ENCODE measurements around the gene KIF13A.

DNA sequence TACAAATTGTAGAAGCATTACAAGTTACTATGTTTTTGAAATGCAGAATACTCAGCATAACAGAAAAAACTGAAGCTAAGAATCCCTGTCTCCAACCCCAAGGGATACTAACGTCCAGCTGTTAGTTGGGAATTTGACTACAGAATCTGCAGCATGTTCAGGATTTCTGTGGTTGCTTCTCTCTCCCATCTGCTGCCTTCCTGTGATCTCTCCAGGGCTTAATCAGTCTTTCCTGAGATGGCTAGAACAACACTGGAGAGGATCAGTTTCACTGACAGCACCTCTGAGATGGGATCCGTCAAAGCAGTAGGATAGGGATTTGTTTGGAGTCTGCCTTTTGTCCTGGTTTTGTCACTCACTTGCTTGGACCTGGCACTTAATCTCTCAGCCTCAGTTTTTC, 207.4 kb downstream of the KIF13A start:
- TF ChIP-seq POLR2A (IDR thresholded peaks at IDR 0.05): no peak
- TF ChIP-seq, protein P1, sequence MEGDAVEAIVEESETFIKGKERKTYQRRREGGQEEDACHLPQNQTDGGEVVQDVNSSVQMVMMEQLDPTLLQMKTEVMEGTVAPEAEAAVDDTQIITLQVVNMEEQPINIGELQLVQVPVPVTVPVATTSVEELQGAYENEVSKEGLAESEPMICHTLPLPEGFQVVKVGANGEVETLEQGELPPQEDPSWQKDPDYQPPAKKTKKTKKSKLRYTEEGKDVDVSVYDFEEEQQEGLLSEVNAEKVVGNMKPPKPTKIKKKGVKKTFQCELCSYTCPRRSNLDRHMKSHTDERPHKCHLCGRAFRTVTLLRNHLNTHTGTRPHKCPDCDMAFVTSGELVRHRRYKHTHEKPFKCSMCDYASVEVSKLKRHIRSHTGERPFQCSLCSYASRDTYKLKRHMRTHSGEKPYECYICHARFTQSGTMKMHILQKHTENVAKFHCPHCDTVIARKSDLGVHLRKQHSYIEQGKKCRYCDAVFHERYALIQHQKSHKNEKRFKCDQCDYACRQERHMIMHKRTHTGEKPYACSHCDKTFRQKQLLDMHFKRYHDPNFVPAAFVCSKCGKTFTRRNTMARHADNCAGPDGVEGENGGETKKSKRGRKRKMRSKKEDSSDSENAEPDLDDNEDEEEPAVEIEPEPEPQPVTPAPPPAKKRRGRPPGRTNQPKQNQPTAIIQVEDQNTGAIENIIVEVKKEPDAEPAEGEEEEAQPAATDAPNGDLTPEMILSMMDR (IDR thresholded peaks at IDR 0.05): no peak

Measured in breast epithelium (tissue), 3 donors.